Endothelial cell of umbilical vein (primary cell): ENCODE measurements around the gene FAHD1. TPM values are rescaled to one million over a fixed set of nuclear protein-coding genes. Genes with fewer than 3 reads are reported as not detected.

Source experiments
- BruUV-seq: library from RNA; stranded (reverse); fragments of 400-500 nt; replicated peaks from 2 replicates; lab custom pipeline; 2021; lab: Mats Ljungman, UMichigan
- CTCF ChIA-PET: fragments of 300-600, 350-600 bp; sonication (Branson Sonifier 250); formaldehyde crosslinking; loops from one replicate; lab custom pipeline; 2021; ENCODE audit warnings: antibody characterized with exemption, inconsistent platforms; lab: Charles Lee
- POLR2A ChIA-PET: fragments of 300-600, 350-600 bp; sonication (Branson Sonifier 250); formaldehyde crosslinking; loops from one replicate; lab custom pipeline; 2021; ENCODE audit warnings: antibody characterized with exemption, inconsistent platforms; lab: Charles Lee
- DNase-seq: peaks from one replicate; pipeline ENCODE4 v3.0.0-alpha.2; 2011; ENCODE audit warnings: low read depth, low spot score
- FAIRE-seq: peaks from 2 replicates; lab custom pipeline; 2011; peaks lifted over from hg19 to GRCh38; lab: Jason Lieb, UNC
- H2AFZ ChIP-seq: 2 replicates; pipeline ENCODE4 v1.6.0; 2012; ENCODE audit warnings: low read depth, low read length, control low read depth, inconsistent platforms
- H3K27ac ChIP-seq: 2 replicates; pipeline ENCODE4 v1.5.1; 2011; ENCODE audit warnings: low read depth, mild to moderate bottlenecking, control low read depth, low read length, moderate library complexity; ENCODE audit not compliant: insufficient read depth
- H3K27me3 ChIP-seq, 2 experiments: 2 replicates each; pipeline versions ENCODE4 v1.6.0 to v1.6.1; 2011; ENCODE audit warnings: low read length in 2 of 2, mixed read lengths in 1 of 2; ENCODE audit not compliant: control insufficient read depth in 2 of 2, insufficient read depth in 2 of 2
- H3K36me3 ChIP-seq, 2 experiments: 2 replicates in 1 of 2; 3 replicates in 1 of 2; pipeline ENCODE4 v1.5.1; 2011; ENCODE audit warnings: low read length in 2 of 2, mild to moderate bottlenecking in 1 of 2, moderate library complexity in 1 of 2; ENCODE audit not compliant: control insufficient read depth in 2 of 2, insufficient read depth in 2 of 2; ENCODE audit errors: extremely low read depth in 1 of 2
- H3K4me1 ChIP-seq: 3 replicates; pipeline ENCODE4 v1.5.1; 2011; ENCODE audit warnings: mild to moderate bottlenecking, low read length; ENCODE audit not compliant: control insufficient read depth, insufficient read depth; ENCODE audit errors: extremely low read depth
- H3K4me2 ChIP-seq: 2 replicates; pipeline ENCODE4 v1.6.1; 2011; ENCODE audit warnings: low read length, control low read depth, mixed read lengths; ENCODE audit not compliant: insufficient read depth
- H3K4me3 ChIP-seq, 3 experiments: fragments of 200-600 bp in 1 of 3; sonication (generic), shearing (Covaris generic) in 1 of 3; replicated peaks in 1 of 3; 2 replicates each; pipeline ENCODE4 v1.5.1; 2011 to 2016; ENCODE audit warnings: control low read depth in 3 of 3, low read length in 3 of 3, mild to moderate bottlenecking in 2 of 3, inconsistent platforms in 1 of 3, low read depth in 1 of 3, moderate library complexity in 1 of 3; ENCODE audit not compliant: insufficient read depth in 1 of 3
- H3K79me2 ChIP-seq: 2 replicates; pipeline ENCODE4 v1.6.0; 2012; ENCODE audit warnings: low read length, inconsistent platforms; ENCODE audit not compliant: control insufficient read depth, insufficient read depth
- H3K9ac ChIP-seq: replicated peaks from 2 replicates; pipeline ENCODE3; 2011; ENCODE audit warnings: low read length, control low read depth; ENCODE audit not compliant: insufficient read depth; ENCODE audit errors: extremely low read depth
- H3K9me1 ChIP-seq: replicated peaks from 3 replicates; pipeline ENCODE4 v1.6.0; 2011; ENCODE audit warnings: mild to moderate bottlenecking, low read length; ENCODE audit not compliant: control insufficient read depth, insufficient read depth; ENCODE audit errors: extremely low read depth
- H3K9me3 ChIP-seq: replicated peaks from 2 replicates; pipeline ENCODE4 v1.5.1; 2012; ENCODE audit warnings: low read length, inconsistent platforms; ENCODE audit not compliant: control insufficient read depth, insufficient read depth
- H4K20me1 ChIP-seq: replicated peaks from 2 replicates; pipeline ENCODE3; 2011; ENCODE audit warnings: mild to moderate bottlenecking, low read length; ENCODE audit not compliant: control insufficient read depth, insufficient read depth; ENCODE audit errors: extremely low read depth
- FOS ChIP-seq: IDR thresholded peaks from 2 replicates; pipeline ENCODE4 v1.6.1; 2011; ENCODE audit warnings: mild to moderate bottlenecking, low read length, moderate library complexity, borderline replicate concordance; ENCODE audit not compliant: insufficient read depth
- GATA2 ChIP-seq: IDR thresholded peaks from 2 replicates; pipeline ENCODE4 v1.7.0; 2011; ENCODE audit warnings: low read depth, mild to moderate bottlenecking, moderate library complexity, mixed read lengths, low read length; ENCODE audit not compliant: insufficient read length, insufficient read depth
- JUN ChIP-seq: IDR thresholded peaks from 2 replicates; pipeline ENCODE4 v1.6.1; 2011; ENCODE audit warnings: borderline replicate concordance, low read depth; ENCODE audit not compliant: insufficient read length, insufficient read depth
- MYC ChIP-seq: IDR thresholded peaks from one replicate; pipeline ENCODE4 v1.6.1; 2011; ENCODE audit warnings: mild to moderate bottlenecking, low read depth, low read length
- dilution Hi-C: fragments of 300-500 bp; cut with MboI; formaldehyde crosslinking; loops from one replicate; pipeline ENCODE4 v1.15.0; 2019; ENCODE audit warnings: low sequenced_read_pairs; ENCODE audit not compliant: extremely low pct_ligation_motif_present
- intact Hi-C: fragments of 100-400 bp; cut with micrococcal nuclease; formaldehyde crosslinking; loops from one replicate; pipeline ENCODE4 v1.10.0; 2022
- polyA plus RNA-seq, 4 experiments: library from polyadenylated mRNA; depleted of rRNA in 3 of 4; stranded (reverse) in 3 of 4; unstranded in 1 of 4; fragments of >200 nt; gene quantifications; 2 replicates each; pipeline versions ENCODE4 v1.2.1 to v1.2.3, GENCODE V29; 2011 to 2012; ENCODE audit warnings: missing spikeins in 1 of 4
- total RNA-seq: library from RNA; stranded (reverse); gene quantifications from 2 replicates; pipeline ENCODE4 v1.2.3, GENCODE V29; 2021
- TF ChIP-seq, protein P1 (sequence below): IDR thresholded peaks from 2 replicates; pipeline ENCODE4 v1.6.1; 2011; ENCODE audit not compliant: insufficient read depth, insufficient read length
- TF ChIP-seq, protein P2 (sequence below), 2 donors: IDR thresholded peaks; 1 replicate in 1 of 2; 2 replicates in 1 of 2; pipeline ENCODE4 v1.5.1; 2011; ENCODE audit warnings: low read length in 2 of 2, mild to moderate bottlenecking in 2 of 2, moderate library complexity in 2 of 2, control low read depth in 1 of 2, inconsistent platforms in 1 of 2, low read depth in 1 of 2; ENCODE audit not compliant: insufficient read depth in 1 of 2; ENCODE audit errors: extremely low read depth in 1 of 2

The FAHD1 gene
- total and polyA plus RNA-seq, 2 donors (not counting 3 experiments of a cell fraction or from before 2014, with no cell fraction given), result 44.8 to 69.2 TPM

DNA sequence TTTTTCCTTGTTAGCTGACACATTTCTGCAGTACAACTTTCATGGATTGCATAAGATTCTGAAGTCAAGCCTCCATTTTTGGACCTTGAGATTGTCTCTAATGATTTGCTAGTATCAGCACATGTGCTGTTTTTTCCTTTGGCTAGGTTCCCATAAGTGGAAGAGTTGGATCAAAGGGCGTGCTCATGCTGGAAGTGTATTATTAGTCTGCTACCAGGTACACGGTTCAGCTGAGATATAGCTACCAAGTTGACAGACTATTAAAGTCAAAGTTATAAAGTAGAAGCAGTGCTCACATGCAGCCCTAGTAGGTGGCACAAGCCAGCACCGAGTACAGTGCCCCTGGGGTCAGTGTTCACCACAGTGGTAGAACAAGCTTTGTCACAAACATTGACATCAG is 3.2 kb downstream of the FAHD1 start:
- ChIA-PET CTCF (no interaction called here), POLR2A (no interaction called here)
- Histone ChIP-seq H3K9me1 (no peaks in the 10 kb centered on the region), H3K4me1 (peaks cover 20% of the 10 kb centered on the region), H3K79me2 (peaks cover 22% of the 10 kb centered on the region), H3K4me2 (no peak overlapping the region), H3K9me3 (no peaks in the 10 kb centered on the region), H3K27me3 (no peaks in the 10 kb centered on the region), H3K4me3 (no peak overlapping the region), H3K36me3 (peaks cover 0 to 2% of the 10 kb centered on the region in 2 experiments), H3K9ac (no peak overlapping the region), H3K27ac (no peak overlapping the region), H2AFZ (no peak overlapping the region), H4K20me1 (no peaks in the 10 kb centered on the region)
- TF ChIP-seq, protein P1, sequence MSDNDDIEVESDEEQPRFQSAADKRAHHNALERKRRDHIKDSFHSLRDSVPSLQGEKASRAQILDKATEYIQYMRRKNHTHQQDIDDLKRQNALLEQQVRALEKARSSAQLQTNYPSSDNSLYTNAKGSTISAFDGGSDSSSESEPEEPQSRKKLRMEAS, result no peak
- no peak for TF ChIP-seq MYC
- TF ChIP-seq FOS, result no peak
- TF ChIP-seq JUN, result no peak
- TF ChIP-seq, protein P2, sequence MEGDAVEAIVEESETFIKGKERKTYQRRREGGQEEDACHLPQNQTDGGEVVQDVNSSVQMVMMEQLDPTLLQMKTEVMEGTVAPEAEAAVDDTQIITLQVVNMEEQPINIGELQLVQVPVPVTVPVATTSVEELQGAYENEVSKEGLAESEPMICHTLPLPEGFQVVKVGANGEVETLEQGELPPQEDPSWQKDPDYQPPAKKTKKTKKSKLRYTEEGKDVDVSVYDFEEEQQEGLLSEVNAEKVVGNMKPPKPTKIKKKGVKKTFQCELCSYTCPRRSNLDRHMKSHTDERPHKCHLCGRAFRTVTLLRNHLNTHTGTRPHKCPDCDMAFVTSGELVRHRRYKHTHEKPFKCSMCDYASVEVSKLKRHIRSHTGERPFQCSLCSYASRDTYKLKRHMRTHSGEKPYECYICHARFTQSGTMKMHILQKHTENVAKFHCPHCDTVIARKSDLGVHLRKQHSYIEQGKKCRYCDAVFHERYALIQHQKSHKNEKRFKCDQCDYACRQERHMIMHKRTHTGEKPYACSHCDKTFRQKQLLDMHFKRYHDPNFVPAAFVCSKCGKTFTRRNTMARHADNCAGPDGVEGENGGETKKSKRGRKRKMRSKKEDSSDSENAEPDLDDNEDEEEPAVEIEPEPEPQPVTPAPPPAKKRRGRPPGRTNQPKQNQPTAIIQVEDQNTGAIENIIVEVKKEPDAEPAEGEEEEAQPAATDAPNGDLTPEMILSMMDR (IDR thresholded peaks at IDR 0.05; ENCODE audit: extremely low read depth in 1 of 2, insufficient read depth in 1 of 2, low read depth in 1 of 2, low read length in 2 of 2), result no peak
- TF ChIP-seq GATA2, result no peak
- BruUV-seq, result no TSS peak
- dilution Hi-C loops (no loop called here), intact Hi-C loops (no loop called here)
- FAIRE-seq, result no peak
- DNase-seq, result no peak
